NCI-H446 (cell line): ENCODE results near the gene KRTDAP.

Experiments used
- DNase-seq, 2 experiments: peaks; one replicate each; lab custom pipeline; 2025; lab: John Stamatoyannopoulos, UW

KRTDAP gene, protein sequence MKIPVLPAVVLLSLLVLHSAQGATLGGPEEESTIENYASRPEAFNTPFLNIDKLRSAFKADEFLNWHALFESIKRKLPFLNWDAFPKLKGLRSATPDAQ

DNA sequence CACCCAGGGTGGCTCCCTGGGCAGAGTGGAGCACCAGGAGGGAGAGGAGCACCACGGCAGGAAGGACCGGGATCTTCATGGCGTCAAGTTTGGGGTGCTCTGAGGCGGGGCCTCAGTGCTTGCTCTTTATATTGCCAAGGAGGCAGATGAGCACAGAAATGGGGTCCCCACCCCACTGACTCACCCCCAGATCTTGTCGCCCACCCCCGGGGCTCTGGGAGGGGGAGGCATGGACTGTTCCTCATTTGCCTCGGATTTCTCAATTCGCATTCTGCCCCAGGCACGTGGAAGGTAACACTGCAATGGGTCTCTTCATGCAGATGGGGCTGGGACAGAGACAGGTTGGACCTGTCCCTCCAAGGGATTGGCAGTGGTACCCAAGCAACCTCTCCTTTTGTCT, at the start of gene KRTDAP:
TSS of gene KRTDAP (minus strand) at position 101 of the 400 bp plus-strand sequence. CDS start at position 79, 22 bp downstream.
- DNase-seq = no peak

DNA sequence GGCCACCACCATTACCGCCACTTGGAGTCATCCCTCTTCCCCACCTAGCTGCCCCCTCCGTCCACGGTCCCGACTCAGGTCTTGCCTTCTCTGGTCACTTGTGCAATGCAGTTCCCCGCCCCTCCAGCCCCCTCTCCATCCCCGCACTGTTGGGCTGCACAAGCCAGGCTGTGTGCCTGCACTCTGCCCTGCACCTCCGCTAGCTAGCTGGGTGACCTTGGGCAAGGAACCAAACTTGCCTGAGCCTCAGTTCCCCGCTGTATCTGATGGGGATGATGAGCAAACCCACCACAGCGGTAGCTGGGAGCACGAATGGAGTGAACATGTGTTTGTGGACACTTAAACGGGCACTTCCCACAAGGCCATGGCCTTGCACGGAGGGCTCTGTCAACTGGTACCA, 49.6 kb upstream of the KRTDAP start:
- no peak for DNase-seq

DNA sequence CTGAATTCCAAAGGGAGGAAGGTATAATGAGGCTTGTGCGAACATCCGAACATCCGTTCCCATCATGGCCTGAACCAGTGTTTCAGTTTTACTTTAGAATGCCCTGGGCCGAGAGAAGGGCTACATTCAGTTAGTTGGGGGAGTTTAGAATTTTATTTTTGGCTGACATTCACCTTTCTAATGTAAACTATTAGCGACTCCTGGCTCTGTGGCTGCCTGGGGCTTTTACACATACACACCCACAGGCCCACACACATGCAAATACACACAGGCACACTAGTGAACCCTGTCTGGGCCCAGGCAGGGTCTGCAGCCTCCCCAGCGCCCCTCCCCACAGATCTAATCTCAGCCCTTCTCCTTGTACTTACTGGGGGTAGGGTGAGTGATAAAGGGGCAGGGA, 49.0 kb upstream of the KRTDAP start:
- DNase-seq = no peak

DNA sequence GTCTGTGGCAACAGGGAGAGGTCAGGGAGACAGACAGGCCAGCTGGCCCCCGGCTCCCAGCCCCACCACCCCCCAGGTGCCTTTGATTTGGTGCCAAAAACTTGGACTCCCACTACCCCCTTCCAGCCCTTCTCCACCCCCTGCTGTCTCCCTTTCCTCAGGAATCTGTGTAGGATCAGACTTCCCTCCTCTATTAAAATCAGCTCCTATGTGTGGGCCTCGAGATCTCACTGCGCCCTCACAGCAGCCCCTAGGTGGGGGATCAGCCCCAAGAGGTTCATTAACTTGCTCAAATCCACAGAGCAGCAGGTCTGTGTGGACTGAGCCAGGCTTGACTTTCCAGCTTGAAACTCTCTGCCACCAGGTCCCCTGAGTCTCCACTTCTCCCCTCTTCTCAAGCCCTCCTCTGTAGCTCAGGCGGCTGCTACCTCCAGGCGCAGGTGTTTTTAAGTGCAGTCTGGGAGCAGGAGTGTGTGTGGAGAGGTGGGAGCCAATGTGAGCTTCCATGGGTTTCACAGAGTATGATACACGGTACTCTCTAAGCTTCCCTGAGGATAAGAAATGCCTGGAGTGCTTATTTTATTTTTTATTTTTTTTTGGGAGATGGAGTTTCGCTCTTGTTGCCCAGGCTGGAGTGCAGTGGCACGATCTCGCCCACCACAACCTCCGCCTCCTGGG, 44.7 kb upstream of the KRTDAP start:
- DNase-seq = no peak

DNA sequence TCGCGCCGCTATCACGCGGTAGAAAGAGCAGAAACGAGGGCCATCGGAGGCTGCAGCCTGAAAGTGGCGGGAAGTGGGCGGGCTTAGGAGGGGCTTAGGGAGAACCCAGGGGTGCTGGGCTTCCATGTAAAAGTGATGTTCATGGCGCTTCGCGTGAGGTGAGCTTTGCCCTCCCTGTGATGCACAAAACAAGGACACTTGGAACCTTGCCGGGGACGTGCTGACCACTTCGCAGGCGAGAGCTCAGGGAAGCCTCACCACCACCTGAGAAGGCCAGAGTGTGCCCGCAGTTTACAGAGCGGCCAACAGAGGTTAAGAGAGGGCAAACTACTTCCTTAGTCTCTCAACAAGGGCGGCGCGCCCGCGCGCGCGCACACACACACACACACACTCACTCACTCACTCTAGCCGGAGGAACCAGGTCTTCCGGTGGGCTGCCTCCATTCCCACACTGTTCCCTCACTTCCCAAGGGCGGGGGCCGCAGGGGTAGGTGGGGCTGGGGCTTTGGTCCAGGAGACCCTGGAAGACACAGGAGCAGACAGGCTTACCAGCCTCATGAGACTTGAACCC, 43.6 kb upstream of the KRTDAP start:
- no peak for DNase-seq

DNA sequence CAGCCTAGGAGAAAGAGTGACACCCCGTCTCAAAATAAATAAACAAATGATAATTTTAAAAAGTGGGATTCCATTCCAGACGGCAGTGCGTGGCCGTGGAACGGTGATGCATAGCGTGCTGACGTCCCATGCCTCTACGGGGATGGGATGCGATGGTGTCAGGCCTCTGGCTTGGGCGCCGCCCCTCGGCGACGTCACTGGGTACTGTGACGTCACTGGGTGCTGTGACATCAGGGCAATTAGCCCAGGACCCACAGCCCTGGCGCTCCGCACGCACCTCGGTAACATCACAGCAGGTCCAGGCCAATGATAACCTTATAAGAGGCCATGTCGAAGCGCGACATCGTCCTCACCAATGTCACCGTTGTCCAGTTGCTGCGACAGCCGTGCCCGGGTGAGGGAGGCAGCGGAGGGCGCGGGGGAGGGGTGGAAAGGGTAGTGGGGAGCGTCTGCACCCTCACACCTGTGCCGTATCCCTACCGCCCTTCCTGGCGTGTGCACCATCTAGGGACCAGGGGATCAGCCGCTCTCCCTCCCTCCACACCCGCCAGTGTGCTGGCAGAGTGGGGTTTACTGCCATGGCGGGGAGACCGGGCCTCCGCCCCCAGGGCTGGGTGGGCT, 43.0 kb upstream of the KRTDAP start, which contains the start of gene GAPDHS:
TSS of gene GAPDHS (plus strand) at position 256 of the 621 bp plus-strand sequence. CDS start at position 328, 72 bp downstream.
- DNase-seq = no peak

DNA sequence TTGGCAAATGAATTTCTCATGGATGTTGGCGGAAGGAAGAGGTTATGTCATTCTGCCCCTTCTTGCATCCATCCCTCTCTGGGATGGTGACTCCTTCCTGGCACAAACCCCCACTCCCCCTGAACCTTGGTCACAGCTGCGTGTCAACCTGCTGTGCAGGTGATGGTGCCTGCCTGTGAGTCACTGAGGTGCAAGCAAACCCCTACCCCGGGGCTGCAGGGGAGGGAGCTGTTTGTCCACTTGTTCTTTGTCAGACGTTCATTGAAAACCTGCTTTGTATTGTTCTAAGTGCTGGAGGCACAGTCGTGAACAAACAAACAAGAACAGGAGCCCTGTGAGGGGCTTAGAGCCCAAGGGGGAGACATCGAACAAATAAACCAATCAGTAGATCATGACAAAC, 41.0 kb upstream of the KRTDAP start:
- DNase-seq = no peak

DNA sequence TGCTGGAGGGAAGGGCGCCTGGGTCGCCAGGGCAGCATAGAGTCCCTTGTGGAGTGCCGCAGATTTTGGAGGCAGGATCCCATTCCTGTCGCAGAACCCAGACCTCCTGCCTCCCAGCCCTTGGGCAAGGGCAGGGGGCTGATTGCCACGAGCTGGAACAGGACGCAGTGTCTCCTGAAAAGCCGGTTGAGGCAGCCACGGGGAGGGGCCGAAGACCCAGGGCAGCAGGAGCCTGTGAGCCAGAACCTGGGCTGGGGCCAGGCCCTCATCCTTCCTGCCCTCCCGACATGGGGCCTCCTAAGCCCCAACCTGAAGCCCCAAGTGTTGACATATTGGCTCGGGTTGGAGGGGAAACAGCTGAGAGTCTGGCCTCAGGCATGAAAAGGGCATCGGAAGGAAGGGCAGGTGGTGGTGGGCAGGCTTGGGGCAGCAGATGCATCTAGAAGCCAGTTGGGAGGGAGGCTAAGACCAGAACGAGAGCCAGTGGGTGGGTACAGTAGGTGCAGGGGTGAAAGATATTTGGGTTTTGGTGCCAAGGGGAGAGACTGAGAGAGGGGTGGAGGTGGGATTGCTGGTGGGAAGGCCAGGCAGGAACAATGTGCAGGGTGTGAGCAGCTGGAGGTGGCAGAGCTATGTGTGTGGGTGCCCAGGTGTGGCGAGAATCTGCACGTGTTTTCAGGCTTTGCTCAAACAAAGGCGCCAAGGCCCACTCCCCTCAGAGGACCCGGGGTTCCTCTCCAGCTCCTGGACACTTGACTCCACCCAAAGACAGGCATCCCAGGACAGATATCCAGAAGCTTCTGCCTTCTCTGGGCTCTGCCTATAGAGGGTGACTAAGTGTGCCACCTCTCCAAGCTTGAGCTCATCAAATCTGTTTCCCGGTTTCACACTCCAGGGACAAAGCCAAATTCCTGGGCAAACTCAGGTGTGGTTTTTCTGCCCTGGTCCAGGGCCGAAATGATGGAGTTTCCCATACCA, 39.3 kb upstream of the KRTDAP start:
- no peak for DNase-seq

DNA sequence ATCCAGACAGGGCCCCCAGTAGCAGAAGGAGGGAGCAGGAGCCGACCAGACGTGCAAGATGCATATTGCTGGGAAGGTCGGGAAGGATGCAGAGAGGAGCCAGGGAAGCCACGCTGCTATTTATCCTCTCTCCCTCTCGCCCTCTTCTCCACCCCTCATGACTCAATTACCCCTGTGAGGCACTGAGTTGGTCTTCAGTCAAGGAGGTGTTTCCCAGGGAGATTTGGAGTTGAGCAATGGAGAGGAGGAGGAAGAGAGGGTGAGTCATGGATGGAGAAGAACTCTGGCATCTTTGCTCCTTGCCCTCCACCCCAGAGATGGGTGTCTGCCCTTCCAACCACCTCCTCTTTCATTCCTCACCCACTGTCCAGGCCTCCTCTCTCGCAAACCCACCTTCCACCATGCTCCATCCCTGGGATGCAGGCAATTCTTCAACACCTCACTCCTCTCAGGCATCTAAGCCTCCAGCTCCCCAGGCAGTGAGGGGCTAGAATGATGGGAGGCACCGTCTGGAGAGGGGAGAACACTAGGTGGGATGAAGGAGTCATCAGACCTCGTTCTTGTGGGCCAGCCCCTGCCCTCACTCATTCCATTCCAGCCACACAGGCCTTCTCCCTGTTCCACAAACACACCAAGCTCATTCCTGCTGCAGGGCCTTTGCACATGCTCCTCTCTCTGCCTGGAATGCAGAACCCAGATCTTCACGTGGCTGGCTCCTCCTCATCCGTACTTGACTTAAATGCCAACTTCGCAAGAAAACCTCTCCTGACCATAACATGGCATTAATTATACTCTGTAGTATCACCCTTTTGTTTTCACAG, 38.2 kb upstream of the KRTDAP start, which contains the start of gene SBSN:
TSS of gene SBSN (minus strand) at position 94 of the 821 bp plus-strand sequence. CDS start at position 64, 30 bp downstream.
- no peak for DNase-seq

DNA sequence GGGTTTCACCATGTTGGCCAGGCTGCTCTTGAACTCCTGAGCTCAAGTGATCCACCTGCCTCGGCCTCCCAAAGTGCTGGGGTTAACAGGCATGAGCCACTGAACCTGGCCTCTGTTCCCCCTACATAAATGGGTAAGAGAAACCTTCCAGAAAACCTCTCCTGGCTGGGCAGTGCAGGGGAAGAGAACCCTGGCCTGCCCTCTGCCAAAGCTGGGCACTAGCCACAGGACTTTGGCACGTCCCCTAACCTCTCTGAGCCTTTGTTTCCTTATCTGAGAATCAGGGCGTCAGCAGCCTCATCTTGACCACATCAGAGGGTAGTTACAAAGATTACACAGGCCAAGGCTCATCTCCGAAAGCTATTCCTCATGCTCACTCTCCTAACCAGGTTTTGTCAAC, 35.6 kb upstream of the KRTDAP start:
- no peak for DNase-seq

DNA sequence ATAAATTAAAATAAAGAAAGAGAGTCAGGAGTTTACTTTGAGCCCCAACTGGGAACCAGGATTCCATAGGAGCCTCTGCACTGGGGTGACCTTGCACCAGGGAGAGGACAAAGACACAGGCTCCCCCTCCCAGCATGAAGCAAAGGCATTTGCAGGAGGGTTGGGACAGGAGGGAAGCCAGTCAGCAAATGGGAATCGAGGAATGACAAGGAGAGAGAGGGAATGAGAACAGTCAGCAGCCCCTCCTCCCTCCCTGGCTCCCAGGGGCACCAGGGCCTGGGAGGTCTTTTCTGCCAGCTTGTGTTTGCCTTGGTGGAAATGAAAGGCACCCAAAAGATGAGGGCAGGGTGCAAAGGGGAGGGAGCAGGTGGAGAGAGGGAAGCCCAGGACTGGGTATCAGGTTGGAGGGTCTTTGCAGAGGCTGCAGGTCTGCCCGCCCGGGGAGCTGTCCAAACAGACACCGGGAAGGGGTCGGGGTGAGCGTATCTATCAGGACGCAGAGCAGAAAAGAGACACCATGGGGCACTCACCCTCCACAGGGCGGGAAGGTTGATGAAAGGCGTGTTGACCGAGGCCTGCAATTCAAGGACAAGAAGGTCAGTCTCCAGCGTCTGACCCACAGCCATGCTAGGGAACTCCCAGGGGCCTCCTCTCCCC, 34.0 kb upstream of the KRTDAP start:
- no peak for DNase-seq

DNA sequence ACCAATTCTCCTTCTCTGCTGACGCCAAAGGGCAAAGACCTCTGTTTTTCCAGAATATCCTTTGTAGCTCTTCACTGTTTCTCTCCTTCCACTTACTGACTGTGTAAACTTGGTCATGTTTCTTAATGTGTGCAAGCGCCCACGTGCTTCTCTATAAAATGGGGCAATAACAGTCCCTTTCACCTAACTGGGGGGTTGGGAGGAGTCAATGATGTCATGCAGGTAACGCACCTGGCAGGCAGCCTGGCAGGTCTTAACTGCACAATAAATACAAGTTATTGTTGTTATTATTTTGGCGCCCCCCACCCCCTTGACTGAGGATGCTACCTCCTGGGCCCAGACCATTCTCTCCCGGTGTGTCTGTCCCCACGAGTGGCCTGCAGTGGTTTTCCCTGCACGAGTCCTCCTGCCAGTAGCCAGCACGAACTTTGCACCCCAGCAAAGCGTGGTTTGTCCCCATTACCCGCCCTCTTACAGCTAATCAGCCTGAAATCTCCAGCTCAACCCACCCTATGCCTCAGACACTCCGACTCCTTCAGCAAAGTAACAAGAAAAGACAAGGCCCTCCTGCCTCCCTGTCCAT, 32.6 kb upstream of the KRTDAP start:
- no peak for DNase-seq

DNA sequence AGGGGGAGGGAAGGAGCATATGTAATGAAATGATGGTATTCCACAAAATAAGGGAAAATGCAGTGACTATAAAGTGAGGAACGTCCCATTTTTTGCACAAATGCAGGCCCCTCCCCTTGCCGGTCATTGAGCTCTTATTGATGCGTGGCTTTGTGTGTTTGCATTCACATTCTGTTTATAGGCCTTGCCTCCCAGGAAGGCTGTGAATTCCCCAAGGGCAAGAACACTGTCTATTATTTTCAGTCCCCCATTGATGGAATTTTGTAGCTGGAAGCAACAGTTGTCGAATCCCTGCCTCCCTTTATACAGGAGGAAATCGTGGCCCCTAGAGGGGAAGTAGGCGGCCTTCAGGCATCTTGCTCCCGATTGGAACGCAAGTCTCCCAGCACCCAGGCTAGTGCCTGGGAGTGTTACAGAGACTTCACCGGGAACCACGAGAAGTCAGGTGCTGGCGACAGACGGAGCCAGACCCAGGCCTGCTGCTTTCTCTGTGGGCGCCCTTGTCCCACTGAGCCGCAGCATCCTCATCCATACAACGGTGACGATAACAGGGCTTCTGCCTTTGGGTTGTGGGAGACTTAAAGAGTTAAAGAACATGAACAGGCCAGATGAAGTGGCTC, 31.0 kb upstream of the KRTDAP start:
- DNase-seq = no peak

DNA sequence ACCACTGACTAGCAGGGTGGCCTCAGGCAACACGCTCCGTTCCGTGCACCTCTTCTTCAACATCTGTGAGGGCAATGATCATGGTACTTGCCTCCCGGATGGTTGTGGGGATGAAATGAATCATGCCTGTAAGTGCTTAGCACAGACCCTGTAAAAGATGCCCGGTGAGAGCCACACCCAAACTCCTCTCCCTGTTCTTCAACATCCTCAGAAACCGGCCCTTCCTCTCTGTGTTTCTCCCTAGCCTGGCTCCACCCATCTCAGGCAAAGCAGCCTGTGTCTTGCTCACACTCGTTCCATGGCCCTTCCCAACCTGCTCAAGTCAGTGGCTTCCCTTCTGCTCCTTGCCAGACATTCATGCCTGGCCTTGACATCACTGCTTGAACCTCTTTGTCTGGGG, 29.0 kb upstream of the KRTDAP start:
- DNase-seq = no peak

DNA sequence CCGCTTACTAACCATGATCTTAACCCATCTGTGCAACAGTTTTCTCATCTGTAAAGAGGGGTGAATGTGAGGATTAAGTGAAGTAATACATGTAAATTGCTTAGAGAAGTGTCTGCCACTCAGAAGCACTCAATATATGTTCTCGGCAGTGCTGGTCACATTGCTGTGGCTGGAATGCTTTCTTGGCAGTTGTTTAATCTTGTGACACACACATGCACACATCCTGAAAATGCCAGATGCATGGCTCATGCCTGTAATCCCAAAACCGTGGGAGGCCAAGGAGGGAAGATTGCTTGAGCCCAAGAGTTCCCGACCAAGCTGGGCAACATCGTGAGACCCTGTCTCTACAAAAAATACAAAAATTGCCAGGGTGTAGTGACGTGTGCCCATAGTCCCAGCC, 28.0 kb upstream of the KRTDAP start:
- no peak for DNase-seq

DNA sequence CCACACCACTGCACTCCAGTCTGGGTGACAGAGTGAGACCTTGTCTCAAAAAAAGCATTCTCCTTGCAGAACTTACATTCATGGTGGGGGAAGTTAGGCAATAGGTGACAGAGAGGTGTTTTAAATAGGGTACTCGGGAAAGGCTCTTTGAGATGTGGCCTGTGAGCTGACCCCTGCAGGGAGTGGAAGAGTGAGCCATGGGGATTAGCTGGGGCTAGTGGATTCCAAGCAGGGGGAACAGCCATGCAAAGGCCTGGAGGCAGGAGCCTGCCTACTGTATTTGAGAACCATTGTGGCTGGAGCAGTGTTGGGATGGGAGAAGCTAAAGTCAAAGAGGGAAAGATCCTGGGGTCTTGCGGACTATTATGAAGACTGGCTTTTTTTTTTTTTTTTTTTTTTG, 27.1 kb upstream of the KRTDAP start:
- DNase-seq = no peak

DNA sequence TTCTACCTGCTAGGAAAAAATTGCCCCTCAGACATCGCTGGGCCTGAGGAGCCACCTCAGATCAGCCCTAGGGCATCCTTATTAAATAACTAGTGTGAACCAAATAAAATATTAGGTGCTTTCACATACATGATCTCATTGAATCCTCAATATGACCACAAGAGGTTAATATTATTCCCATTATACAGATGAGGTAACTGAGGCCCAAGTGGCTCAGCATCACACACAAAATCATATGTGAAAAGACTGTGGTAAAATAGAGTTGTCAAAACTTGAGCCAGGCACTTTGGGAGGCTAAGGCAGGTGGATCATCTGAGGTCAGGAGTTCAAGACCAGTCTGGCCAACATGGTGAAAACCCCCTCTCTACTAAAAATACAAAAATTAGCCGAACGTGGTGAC, 26.0 kb upstream of the KRTDAP start:
- no peak for DNase-seq

DNA sequence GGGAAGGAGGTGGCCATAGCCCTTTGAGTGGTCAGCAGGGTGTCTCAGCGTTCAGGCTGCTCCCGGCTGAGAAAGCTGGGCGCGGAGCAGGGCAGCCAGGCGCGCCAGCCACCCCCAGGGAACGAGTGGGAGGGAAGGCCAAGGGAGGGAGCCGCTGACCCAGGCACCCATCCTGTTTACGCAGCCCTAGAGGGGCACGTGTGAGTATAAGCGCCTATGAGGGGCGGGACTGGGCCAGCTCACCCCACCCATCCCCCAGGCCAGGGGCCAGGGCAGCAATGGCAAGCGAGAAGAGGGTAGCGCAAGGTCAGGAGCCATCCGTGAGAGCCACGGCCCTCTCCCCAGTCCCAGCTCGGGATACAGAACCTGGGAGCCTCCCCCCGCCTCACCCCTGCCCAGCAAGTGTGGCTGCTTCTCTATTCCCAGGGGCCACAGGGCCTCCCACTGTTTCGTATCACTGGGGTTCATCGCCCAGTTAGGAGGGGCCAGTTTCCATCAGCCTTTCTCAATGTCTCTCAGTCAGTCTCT, 24.1 kb upstream of the KRTDAP start:
- DNase-seq = no peak

DNA sequence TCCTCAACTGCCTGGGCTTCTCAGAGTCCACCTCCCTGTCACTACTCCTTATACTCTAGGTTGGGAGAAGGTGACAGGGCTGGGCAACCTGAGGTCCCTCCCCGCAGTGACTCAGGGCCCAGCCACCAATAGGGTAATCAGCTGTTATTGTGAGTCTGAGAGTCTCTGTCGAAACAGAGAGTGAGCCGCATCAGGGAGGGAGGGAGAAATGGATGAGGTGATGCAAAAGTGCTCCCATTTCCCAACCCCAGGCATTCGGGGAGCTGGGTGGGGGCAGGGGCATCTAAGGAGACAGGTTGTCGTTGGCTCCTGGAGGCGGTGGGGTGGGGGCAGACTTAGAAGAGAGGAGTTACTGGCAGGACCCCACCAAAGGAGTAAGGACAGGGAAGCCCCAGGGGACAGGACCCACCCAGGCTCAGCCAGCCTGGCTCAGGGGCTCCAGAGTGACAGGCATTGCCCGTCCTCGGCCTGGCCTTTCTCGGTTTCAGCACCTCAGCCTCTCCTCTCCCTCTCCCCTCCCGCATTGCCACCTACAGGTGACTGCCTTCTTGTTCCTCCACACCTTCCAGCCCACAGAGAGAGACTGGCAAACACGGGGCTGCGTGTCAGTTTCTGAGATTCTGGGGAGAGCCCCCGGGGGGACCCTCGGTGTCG, 23.5 kb upstream of the KRTDAP start, which contains the start of gene DMKN:
TSS of gene DMKN (minus strand) at position 22 of the 654 bp plus-strand sequence. CDS start 174 bp downstream, outside the sequence.
- no peak for DNase-seq
